Kidney glomerular epithelial cell (primary cell): ENCODE results near the gene CTRB2.
"Not testable (repeated sequence)": the region's sequence is repeated elsewhere in the genome, so short reads cannot be mapped to it uniquely, and the experiment has no call there.

Experiments
- DNase-seq: peaks from one replicate; lab custom pipeline; 2025; lab: John Stamatoyannopoulos, UW

The CTRB2 gene

DNA sequence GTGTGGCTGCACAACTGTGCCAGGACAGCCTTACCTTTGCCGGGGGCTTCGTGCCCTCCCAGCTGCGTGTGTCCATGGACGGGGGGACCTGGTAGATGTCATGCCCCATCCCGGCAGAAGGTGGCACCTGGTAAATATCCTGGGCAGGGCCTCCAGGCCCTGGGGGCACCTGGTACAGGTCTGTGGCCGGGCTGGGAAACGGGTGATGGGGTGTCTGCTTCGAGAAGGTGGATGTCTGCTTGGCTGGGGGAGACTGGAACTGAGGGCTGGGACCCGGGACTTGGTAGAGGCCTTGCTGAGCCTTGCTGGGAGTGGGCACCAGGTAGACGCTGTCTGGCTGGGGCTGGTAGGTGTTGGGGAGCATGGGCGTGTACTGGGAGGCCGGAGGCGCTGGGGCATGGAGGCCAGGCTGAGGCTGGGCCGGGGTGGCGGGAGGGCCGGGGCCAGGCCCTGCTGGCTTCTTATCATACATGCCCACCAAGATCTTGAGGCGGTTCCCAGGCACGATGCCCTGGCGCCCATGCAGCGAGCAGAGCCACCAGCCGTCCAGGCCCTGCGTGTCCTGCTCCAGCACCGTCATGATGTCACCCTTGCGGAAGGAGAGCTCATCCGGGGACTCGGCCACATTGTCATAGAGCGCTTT is 35.6 kb upstream of the CTRB2 start:
- DNase-seq = not testable (repeated sequence)

DNA sequence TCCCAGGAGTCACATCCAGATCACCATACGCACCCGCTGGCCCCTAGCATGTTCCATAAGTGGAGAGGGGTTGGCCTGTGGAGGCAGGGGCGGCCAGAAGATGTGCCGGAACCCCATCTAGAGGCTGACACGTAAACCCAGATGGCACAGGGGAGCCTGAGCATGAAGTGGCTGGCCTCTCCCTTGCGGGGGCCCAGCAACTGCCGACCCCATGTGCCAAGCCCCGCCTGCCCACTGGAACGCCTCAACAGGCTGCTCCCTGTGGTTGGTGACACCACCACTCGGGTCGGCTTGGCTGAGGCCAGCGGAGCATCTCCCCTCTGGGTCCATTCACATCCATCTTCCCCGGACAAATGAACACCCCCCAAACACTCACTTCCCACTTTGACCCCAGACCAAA is 35.0 kb upstream of the CTRB2 start:
- DNase-seq = no peak

- no peak for DNase-seq
These were observed 34.5 kb upstream of the CTRB2 start for GRCh38 chr16:75241412-75241811.

DNA sequence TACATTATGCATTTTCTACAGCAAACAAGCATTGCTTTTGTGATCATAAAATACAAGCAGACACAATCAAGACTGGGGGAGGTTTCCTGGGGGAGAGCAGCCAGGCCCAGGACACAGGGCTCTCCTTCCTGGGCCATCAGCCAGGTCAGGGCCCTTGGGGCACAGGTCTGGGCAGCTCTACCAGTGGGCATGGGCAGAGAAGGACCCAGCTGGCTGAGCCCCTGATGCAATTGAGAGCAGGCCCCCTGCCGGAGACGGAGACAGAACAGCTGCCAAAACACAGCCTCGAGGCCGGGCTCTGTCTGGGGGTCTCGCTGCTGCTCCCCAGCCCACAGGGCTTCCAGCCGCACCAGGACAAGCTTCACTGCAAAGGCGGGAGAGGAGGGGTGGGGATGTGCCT is 33.7 kb upstream of the CTRB2 start:
- DNase-seq = not testable (repeated sequence)

GRCh38 chr16:75239542-75240122 is 32.7 kb upstream of the CTRB2 start:
- DNase-seq = no peak

DNA sequence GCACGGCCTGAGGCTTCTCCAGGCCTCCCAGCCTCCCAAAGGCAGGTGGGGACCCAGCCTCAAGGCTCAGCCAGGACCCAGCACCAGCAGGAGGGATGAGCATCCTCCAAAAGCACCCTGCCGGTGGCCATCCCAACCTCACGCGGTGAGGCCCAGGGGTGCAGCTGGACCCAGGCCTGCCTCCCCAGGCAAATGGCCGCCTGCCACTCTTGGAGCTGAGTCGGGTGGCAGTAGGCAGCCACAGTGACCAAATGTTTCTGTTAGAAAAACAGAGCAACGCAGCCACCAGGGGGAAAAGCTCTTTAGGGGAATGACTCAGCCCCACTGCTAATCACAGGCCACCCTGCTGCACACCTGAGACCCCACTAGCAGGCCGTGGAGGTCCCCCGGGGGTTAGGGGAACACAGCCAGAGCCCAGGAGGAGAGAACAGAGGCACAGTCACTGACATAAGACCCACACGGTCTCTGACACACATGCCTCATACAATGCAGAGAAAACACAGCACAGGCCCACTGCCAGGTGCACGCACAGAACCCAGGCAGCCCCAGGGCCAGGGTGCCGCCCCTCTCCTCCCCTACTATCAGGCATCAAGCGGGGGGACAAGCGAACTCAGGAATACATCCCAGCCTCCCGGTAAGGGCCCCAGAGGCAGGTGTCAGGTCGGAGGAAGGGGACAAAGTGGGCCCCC is 32.0 kb upstream of the CTRB2 start:
- DNase-seq = peak; percentile 14

- DNase-seq = no peak
These were observed 31.3 kb upstream of the CTRB2 start for GRCh38 chr16:75238132-75238852.

DNA sequence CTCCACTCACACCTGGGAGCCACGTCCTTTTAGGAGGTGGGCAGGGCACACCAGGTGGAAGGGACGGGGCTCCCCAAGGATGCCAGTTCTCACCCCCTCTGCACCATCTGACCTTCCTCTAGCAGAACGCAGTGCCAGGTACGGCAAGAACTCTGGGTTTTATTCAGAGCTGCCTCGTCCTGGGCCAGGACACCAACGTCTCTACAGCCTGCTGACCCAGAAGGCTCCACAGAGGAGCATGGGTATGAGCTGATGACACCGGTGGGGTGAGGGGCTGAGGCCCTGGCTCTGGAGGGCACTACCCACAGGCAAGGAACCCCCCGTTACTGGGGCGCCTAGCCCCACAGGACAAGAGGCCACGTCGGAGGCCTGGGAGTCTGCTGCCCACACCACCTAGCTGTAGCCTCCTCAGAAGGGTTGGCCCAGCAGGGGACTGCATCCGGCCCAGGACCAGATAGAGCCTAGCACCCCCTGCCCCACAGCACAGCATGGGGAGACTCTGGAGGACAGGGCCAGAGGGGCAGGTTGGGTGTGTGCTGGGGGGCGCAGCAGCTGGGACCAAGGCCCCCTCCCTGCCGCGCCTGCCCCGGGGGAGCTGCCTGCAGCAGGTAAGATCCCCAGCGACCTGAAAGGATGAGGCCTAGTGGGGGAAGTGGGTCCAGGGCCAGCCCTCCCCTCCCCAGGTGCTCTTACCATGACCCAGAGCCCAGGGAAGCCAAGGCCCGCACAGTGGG is 30.6 kb upstream of the CTRB2 start:
- DNase-seq = no peak

- no peak for DNase-seq
These were observed 29.9 kb upstream of the CTRB2 start for GRCh38 chr16:75236736-75237397.

- no peak for DNase-seq
These were observed 29.3 kb upstream of the CTRB2 start for GRCh38 chr16:75236232-75236631.

- no peak for DNase-seq
These were observed 28.8 kb upstream of the CTRB2 start for GRCh38 chr16:75235721-75236193.

- no peak for DNase-seq
These were observed 28.1 kb upstream of the CTRB2 start for GRCh38 chr16:75234856-75235696.

- no peak for DNase-seq
These were observed 26.6 kb upstream of the CTRB2 start for GRCh38 chr16:75233611-75233938.

DNA sequence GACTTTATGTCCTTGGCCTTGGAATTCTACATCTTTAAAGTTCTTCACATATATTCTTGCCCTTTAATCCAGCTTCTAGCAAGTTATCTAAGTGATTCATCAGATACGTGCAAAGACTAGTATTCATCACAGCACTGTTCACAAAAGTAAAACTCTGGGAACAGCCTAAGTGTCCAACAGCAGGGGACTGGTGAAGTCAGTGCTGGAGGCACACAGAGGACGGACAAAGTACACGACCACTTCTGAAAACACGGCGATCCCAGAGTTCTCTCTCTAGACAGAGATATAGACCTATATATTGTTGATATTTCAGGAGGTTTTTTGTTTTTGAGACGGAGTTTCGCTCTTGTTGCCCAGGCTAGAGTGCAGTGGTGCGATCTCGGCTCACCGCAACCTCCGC is 24.6 kb upstream of the CTRB2 start:
- no peak for DNase-seq

- DNase-seq = no peak
These were observed 23.6 kb upstream of the CTRB2 start for GRCh38 chr16:75230471-75231110.

DNA sequence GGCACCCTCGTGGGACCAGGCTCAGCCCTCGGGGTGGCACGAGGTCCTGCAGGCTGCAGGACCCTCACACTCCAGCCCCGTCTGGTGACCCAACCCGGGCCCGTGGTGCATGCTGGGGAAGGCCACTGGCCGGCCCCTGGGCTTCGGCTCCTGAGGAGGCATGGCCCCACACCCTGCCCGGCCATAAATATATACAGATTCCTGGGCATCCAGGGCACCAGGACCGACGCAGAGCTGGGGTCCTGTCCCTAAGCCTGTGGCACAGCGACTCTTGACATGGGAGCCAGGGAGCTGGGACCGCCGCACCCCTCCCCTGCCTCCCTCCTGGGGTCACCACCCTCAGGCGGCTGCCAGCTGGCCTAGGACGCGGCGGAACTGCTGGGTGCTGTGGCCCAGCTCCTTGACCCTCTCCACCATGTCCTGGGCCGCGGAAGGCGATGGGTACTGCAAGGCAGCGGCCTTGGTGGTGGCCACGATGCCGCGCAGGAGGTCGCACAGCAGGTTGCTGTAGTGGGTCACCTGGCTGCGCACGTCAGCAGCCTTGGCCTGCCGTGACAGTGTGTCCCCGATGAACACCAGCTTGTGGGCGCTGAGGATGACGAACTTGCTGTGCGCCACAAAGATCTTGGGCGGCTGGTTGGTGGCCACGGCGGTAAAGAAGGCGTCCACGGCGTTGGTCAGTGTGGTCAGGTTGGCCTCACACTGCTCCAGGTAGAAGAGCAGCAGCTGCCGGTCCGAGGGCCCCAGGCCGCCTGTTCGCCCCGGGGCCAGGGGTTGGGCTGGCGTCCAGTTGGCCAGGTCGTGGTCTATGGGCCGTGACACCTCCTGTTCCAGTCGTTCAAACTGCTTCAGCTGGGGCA is 22.4 kb upstream of the CTRB2 start:
- no peak for DNase-seq

DNA sequence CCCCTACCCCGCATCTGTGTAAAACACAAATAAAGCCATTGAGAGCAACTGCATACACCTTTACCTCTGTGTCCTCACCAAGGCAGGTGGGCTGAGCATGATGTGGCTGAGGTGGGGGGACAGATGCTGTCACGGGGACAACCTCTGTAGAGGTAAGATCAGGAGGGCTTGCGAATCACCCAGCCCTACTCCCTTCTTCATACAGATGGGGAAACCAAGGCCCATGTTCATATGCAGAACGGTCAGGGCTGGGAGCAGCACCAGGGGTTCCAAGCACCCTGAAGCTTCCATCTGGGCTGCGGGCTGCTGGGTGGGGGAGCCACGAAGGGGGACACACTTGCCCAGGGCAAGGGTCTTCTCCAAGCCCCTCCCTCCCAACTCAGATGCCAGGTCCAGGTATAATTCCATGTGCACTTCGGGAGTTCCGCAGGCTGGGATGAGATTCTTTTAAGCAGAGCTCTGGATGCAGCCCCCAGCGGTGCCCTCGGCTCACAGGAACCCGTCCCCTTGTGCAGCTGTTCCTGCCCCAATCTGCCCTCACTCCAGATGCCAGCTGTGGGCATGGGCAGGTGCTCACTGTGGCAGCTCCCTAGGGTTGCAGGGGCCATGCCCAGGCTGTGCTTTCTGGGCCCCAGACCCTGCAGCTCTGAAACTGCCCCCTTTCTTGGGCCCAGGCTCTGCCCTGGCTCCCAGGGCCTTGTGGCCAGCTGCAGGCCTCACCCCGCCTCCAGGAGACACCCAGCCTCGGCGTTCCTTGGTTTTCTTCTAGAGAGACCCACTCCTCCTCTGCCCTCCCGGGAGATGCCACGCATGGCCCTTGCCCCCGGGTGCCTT is 21.4 kb upstream of the CTRB2 start:
- DNase-seq = no peak
